GM21526 (cell line): ENCODE results near the gene RGP1.

ENCODE experiments used
- ATAC-seq: cut with Tn5 transposase; IDR thresholded peaks from one replicate; pipeline ENCODE4 v1.9.1; 2021; ENCODE audit warnings: moderate library complexity; ENCODE audit not compliant: unreplicated experiment, low FRiP score

The RGP1 gene

GRCh38 chr9:35740243-35740642 is 8.8 kb upstream of the RGP1 start:
- ATAC-seq: no peak

GRCh38 chr9:35741740-35742139 is 7.3 kb upstream of the RGP1 start:
- ATAC-seq: no peak

GRCh38 chr9:35743452-35743851 is 5.6 kb upstream of the RGP1 start:
- no peak for ATAC-seq

- ATAC-seq: no peak
Observed at GRCh38 chr9:35743880-35744518, 5.1 kb upstream of the RGP1 start.

- no peak for ATAC-seq
Observed at GRCh38 chr9:35745569-35745968, 3.5 kb upstream of the RGP1 start.

- no peak for ATAC-seq
Observed at GRCh38 chr9:35746583-35746982, 2.5 kb upstream of the RGP1 start.

- no peak for ATAC-seq
Observed at GRCh38 chr9:35748242-35748857, 737 bp upstream of the RGP1 start.

GRCh38 chr9:35749515-35750255 is 598 bp downstream of the RGP1 start:
- ATAC-seq: peak; percentile 33

GRCh38 chr9:35750256-35750531 is 1.1 kb downstream of the RGP1 start:
- no peak for ATAC-seq

- no peak for ATAC-seq
Observed at GRCh38 chr9:35753466-35753865, 4.4 kb downstream of the RGP1 start.

GRCh38 chr9:35754264-35754663 is 5.2 kb downstream of the RGP1 start, which contains the start of gene MSMP:
MSMP (minus strand) TSS chr9:35754276; CDS start chr9:35754129, 147 bp downstream.
- ATAC-seq: no peak

- no peak for ATAC-seq
Observed at GRCh38 chr9:35755071-35755470, 6.0 kb downstream of the RGP1 start.

GRCh38 chr9:35756275-35757225 is 7.5 kb downstream of the RGP1 start:
- peak; percentile 47 for ATAC-seq

GRCh38 chr9:35757226-35757891 is 8.3 kb downstream of the RGP1 start:
- ATAC-seq: peak; percentile 31

- ATAC-seq: no peak
Observed at GRCh38 chr9:35757892-35758275, 8.8 kb downstream of the RGP1 start.

GRCh38 chr9:35758475-35759050 is 9.5 kb downstream of the RGP1 start:
- ATAC-seq: no peak

GRCh38 chr9:35759795-35760194 is 10.7 kb downstream of the RGP1 start:
- ATAC-seq: no peak

GRCh38 chr9:35760651-35761050 is 11.6 kb downstream of the RGP1 start:
- ATAC-seq: no peak

- no peak for ATAC-seq
Observed at GRCh38 chr9:35763181-35763580, 14.1 kb downstream of the RGP1 start.

- no peak for ATAC-seq
Observed at GRCh38 chr9:35763803-35764202, 14.7 kb downstream of the RGP1 start.
